HG03039 (cell line): Measurements from ENCODE around the gene GPAM.
A peak's percentile ranks its signal among the peaks of the same experiment; 100 is the strongest.
"Not testable (repeated sequence)": the region's sequence is repeated elsewhere in the genome, so short reads cannot be mapped to it uniquely, and the experiment has no call there.

Experiments
- ATAC-seq: cut with Tn5 transposase; IDR thresholded peaks from one replicate; pipeline ENCODE4 v1.9.1; 2021; ENCODE audit warnings: mild to moderate bottlenecking, moderate library complexity; ENCODE audit not compliant: unreplicated experiment

GPAM gene

GRCh38 chr10:112216966-112217365, 33.4 kb upstream of the GPAM start:
- no peak for ATAC-seq

DNA sequence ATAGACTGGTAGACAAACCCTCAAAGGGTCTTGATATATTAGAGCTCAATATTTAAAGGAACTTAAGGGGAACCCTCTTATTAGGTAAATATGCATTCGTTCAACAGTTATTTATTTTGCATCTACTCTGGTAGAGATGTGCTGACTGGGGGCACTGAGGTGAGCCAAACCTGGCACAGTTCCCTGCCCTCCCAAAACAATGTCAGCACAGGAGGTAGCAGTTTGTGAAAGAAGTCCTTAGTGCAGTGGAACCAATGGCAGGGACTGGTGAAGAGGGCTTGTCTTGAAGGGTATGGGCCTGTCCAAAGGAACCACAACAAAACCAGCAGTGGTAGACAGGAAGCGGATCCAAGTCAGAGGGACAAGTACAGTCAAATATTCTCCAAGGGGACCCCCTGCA, 32.6 kb upstream of the GPAM start:
- no peak for ATAC-seq

DNA sequence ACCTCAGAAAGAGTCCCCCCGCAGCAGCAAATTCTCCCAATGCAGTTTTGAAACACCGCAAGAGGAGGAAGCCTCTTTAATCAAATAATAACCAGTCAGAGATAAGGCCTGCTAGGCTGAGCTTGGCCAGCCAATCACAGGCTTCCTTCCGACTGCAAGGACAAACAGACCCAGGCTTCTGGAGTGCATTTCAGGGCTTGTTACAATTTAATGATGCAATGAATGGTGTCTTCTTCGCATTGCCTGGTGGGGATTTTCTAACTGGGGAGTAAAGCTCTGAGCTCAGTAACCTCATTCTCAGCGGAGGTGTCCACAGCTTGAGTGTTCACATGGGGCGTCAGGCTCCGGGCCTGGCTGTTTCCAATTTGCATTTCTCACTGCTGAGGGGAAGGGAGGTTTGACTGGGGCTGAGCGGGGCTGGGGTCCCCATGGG, 31.8 kb upstream of the GPAM start:
- no peak for ATAC-seq

- no peak for ATAC-seq
Measured at GRCh38 chr10:112214298-112214926, 30.8 kb upstream of the GPAM start.

DNA sequence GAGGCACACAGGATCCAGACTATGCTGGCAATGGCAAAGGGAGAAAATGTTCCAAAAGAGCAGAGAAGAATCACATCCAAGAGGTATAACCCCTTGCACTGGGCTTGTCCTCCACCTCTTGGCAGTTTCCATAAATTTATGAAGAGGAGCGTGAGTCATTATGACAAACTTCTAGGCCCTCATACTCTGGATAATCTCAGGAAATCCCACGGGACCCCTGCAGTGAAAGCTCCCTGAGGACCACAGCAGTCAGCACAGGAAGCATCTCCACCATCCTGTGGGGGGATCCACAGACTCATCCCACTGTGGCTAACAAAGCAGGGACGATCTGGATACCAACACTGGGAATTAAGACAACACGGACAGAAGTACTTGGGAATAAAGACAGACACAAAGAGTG, 30.3 kb upstream of the GPAM start:
- peak; percentile 2 for ATAC-seq

GRCh38 chr10:112213098-112213823, 29.7 kb upstream of the GPAM start:
- ATAC-seq: peak; percentile 59

DNA sequence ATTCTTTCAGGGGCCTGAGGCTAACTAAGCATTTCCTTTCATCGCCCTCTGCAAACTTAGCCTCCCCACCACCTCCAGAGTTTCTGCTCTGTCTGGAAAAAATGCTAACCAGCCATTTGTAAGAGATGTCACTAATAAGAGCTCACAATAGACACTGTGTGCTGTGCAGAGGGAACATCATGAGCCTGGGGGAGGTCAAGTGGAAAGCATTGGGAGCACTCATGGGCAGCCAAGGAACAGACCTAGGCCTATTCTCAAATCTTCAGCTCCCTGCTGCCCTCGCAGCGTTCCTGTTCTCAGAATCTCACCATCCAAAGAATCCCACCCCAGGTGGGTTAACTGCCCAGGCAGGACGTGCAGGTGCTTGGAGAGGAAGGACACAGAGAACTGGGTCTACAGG, 27.1 kb upstream of the GPAM start:
- no peak for ATAC-seq

- ATAC-seq: no peak
Measured at GRCh38 chr10:112209684-112210131, 26.1 kb upstream of the GPAM start.

GRCh38 chr10:112208997-112209396, 25.4 kb upstream of the GPAM start:
- ATAC-seq: no peak

DNA sequence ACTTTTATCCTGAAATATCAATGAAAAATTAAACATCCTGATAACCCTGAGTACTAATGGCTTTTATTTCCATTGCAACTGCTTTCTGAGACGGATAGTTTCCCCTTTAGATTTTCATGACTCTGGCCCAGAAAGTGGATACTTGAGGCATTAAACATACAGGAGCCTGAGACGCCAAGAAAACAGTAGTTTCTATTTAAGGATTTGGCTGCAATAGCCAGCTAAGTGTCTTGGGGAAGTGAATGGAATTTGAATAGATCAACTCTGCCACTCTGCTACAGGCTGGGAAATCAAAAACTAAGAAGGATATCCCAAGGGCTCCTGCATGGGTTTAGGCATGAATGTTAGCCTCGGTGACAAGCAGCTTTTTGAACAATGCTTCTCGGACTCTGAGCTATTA, 24.7 kb upstream of the GPAM start:
- no peak for ATAC-seq

GRCh38 chr10:112203328-112204076, 19.9 kb upstream of the GPAM start:
- ATAC-seq: peak; percentile 64

DNA sequence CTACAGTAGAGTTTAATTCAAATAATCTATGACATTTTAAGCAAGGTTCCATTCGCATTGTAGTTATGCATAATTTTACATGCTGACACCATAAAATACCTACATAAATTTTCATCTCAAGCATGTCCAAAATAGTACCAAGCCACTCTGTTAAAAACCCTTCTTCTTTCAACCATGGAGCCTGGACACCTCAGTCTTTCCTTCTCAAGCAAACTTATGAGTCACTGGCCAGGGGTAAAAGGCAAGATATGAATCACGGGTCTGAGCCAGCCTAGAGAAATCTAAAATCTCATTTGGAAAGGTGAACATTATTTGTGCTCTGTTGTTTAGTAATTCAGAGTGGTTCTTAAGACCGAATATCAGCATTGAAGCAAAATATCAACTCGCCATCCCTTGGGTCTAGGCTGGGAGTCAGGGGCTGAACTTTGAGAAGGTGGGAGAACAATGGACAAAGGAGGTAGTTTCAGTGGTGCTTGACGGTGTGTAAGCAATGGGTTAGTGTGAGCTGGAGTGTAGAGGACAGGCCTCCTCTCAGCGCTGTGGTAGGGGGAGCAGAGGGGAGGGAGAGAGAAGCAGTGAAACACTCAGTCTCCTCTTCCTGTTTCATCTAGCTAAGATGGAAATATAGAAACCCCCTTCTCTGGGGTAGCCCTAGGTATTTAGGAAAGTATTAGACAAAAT, 19.1 kb upstream of the GPAM start:
- peak; percentile 87 for ATAC-seq

DNA sequence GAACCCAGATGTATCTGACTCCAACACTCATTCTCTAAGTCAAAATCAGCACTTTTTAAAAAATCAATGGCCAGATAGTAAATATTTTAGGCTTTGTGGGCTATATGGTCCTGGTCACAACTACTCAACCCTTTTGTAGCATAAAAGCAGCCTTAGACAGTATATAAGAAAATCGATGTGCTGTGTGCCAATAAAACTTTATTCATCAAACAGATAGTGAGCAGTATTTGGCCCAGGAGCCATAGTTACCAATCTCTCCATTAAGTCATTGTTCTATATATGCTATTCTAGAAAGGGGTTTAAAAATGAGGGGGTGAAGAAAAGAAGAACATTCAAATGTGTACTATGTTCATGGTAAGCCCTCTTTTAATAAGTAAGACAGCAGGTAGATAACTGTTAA, 18.5 kb upstream of the GPAM start:
- ATAC-seq: no peak

- no peak for ATAC-seq
Measured at GRCh38 chr10:112201334-112201733, 17.8 kb upstream of the GPAM start.

DNA sequence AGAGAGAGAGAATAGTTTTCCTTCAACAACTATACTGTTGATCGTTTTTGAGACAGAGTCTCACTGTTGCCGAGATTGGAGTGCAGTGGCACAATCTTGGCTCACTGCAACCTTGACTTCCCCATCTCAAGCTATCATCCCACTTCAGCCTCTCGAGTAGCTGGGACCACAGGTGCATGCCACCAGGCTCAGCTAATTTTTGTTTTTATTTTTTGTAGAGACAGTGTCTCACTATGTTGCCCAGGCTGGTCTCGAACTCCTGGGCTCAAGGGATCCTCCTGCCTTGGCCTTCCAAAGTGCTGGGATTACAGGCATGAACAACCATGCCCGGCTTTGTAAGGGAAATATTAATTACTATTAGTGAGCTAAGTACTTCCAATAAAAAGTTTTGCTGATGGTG, 16.7 kb upstream of the GPAM start:
- not testable (repeated sequence) for ATAC-seq

GRCh38 chr10:112197662-112198061, 14.1 kb upstream of the GPAM start:
- ATAC-seq: not testable (repeated sequence)

DNA sequence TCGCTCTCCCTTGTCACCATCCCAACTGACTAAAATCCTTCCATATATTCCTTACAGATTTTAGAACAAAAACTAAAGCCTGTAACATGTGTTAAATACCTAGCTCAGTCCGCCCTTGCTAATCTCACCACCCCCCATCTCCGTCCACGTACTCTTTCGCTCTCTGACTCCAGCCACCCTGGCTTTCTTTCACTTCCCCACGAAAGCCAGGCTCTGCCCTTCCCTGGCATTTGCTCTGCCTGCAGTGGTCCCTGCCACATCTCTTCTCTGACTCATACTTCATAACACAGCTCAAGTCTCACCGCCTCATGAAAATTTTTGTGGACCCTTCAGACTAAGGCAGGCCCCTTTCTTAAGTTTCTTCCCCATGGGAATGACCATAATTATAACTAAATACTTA, 11.7 kb upstream of the GPAM start:
- ATAC-seq: no peak

DNA sequence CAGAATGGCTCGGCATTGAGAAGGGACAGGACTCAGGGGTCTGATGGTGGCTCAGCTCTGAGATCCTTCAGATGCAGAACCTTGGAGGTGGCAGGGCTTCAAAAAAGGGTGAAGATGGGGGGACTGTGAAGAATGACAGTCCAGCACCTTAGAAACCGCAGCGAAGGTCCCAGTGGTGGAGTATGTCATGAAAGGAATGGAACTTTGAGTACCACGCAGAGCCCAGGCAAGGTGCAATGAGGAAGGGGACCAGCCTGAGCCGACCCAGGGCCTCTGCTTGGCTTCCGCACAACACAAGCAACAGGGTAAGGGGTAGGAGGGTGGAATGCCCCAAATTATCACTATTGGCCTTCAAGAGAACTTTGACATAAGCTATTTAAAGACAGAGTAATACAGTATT, 8.2 kb upstream of the GPAM start:
- no peak for ATAC-seq

DNA sequence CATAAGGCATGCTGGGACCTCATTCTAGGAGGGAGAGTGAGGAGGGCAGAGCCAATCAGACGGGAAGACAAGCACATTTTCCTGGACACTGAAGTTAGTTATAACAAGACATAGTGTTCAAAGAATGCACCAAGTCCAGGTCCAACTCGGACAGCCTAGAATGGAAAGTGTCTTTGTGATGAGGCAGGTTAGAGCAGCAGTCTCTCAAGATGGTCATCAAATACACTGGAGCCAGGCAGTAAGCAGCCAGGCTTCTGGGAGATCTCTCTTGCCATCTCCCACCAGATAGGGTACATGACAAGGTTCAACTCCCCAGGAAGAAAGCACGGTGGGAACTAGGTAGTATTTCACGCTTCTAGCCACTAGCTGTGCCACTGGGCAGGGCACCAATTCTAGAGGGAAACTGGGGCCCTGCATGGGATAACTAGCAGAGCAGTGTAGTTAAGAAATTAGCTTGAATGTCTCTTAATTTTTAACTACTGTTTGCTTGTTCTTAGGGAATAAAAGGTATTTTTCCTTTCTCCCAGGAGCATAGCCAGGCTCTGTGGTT, 7.6 kb upstream of the GPAM start:
- no peak for ATAC-seq

DNA sequence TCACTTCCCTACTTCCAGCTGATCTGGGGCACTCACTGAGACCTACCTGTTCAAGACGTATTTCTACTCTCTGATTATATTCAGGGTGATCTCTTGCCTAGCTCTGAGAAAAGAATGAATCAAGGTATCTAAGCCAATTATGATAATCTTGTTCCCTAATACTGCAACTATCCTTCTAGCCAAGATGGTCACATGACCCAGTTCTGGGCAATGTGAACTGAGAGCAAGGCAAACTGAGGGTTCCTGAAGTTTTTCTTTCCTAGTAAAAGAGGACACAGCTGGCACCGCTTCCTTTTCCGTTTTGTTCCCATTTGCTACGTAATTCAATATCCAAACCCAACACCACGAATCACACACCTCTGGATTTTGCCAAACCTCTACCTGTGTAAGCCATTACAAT, 5.9 kb upstream of the GPAM start:
- no peak for ATAC-seq

DNA sequence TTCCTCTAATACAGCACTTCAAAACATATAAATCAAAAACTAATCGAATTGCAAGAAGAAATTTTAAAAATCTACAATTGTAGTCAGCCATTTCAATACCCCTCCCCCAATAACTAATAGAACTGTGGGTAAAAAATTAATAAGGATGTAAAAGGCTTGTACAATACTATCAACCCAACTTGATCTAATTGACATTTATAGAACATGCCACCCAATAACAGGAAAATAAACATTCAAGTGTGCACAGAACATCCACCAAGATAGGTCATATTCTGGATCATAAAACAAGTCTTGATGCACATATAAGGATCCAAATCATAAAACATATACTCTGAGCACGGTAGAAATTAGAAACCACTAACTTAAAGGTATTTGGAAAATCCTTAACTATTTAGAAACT, 4.0 kb upstream of the GPAM start:
- ATAC-seq: no peak
